Mesothelial cell of epicardium (in vitro differentiated cells): ENCODE measurements around the gene OLIG3. TPM values are rescaled to one million over a fixed set of nuclear protein-coding genes. Genes with fewer than 3 reads are reported as not detected.

Experiments used
- DNase-seq, 2 experiments: peaks; one replicate each; pipeline ENCODE4 v3.0.0; 2021; ENCODE audit warnings: low spot score in 2 of 2; ENCODE audit not compliant: unreplicated experiment in 2 of 2
- H3K27ac Mint-ChIP-seq: 2 replicates; pipeline ENCODE4 v1.8.0; 2021; ENCODE audit warnings: mixed read lengths
- H3K27me3 Mint-ChIP-seq: 2 replicates; pipeline ENCODE4 v1.8.0; 2021; ENCODE audit warnings: low read depth, mixed read lengths
- H3K36me3 Mint-ChIP-seq: 2 replicates; pipeline ENCODE4 v1.8.0; 2021; ENCODE audit warnings: mixed read lengths
- H3K4me1 Mint-ChIP-seq: 2 replicates; pipeline ENCODE4 v1.8.0; 2021; ENCODE audit warnings: mixed read lengths
- H3K4me3 Mint-ChIP-seq: 2 replicates; pipeline ENCODE4 v1.8.0; 2021; ENCODE audit warnings: mild to moderate bottlenecking, moderate library complexity, mixed read lengths
- H3K9me3 Mint-ChIP-seq: 2 replicates; pipeline ENCODE4 v1.8.0; 2021; ENCODE audit warnings: mixed read lengths
- CTCF ChIP-seq: fragments of 200-600 bp; sonication (generic); IDR thresholded peaks from one replicate; pipeline ENCODE4 v1.5.0; 2021; ENCODE audit warnings: antibody characterized with exemption; ENCODE audit not compliant: unreplicated experiment
- total RNA-seq: library from RNA; stranded (reverse); gene quantifications from 3 replicates; pipeline ENCODE4 v1.2.1, GENCODE V29; 2021

The OLIG3 gene
- total RNA-seq, 1 donor from 2014 or later, result 0.34 TPM

GRCh38 chr6:137531376-137532092 is 37.3 kb upstream of the OLIG3 start:
- Mint-ChIP-seq H3K4me1 (peaks cover 7% of the 10 kb centered on the region), H3K27ac (peak overlapping the region; percentile 7), H3K27me3 (peaks cover 7% of the 10 kb centered on the region), H3K4me3 (no peak overlapping the region), H3K36me3 (no peaks in the 10 kb centered on the region), H3K9me3 (peaks cover 18% of the 10 kb centered on the region)
- TF ChIP-seq CTCF, result no peak
- no peak for DNase-seq

GRCh38 chr6:137530404-137530803 is 36.2 kb upstream of the OLIG3 start:
- H3K36me3 Mint-ChIP-seq, result no peaks in the 10 kb centered on the region
- no peak overlapping the region for H3K4me3 Mint-ChIP-seq
- peaks cover 28% of the 10 kb centered on the region for H3K9me3 Mint-ChIP-seq
- no peak overlapping the region for H3K27ac Mint-ChIP-seq
- no peak for DNase-seq
- H3K27me3 Mint-ChIP-seq, result peaks cover 10% of the 10 kb centered on the region
- no peak for TF ChIP-seq CTCF
- H3K4me1 Mint-ChIP-seq, result peaks cover 7% of the 10 kb centered on the region

- H3K27ac Mint-ChIP-seq, result no peak overlapping the region
- peaks cover 40% of the 10 kb centered on the region for H3K27me3 Mint-ChIP-seq
- H3K9me3 Mint-ChIP-seq, result peaks cover 14% of the 10 kb centered on the region
- TF ChIP-seq CTCF, result no peak
- DNase-seq, result no peak
- H3K4me1 Mint-ChIP-seq, result peaks cover 20% of the 10 kb centered on the region
- no peaks in the 10 kb centered on the region for H3K36me3 Mint-ChIP-seq
- H3K4me3 Mint-ChIP-seq, result no peak overlapping the region
Measured at GRCh38 chr6:137522831-137523230, 28.6 kb upstream of the OLIG3 start.

GRCh38 chr6:137522198-137522798 is 28.1 kb upstream of the OLIG3 start:
- H3K27me3 Mint-ChIP-seq, result peaks cover 46% of the 10 kb centered on the region
- no peak for TF ChIP-seq CTCF
- H3K36me3 Mint-ChIP-seq, result no peaks in the 10 kb centered on the region
- H3K9me3 Mint-ChIP-seq, result peaks cover 14% of the 10 kb centered on the region
- no peak for DNase-seq
- H3K27ac Mint-ChIP-seq, result no peak overlapping the region
- peaks cover 21% of the 10 kb centered on the region for H3K4me1 Mint-ChIP-seq
- H3K4me3 Mint-ChIP-seq, result no peak overlapping the region

- Mint-ChIP-seq H3K9me3 (peaks cover 4% of the 10 kb centered on the region), H3K4me3 (no peak overlapping the region), H3K36me3 (no peaks in the 10 kb centered on the region), H3K4me1 (peaks cover 21% of the 10 kb centered on the region), H3K27ac (no peak overlapping the region), H3K27me3 (peaks cover 61% of the 10 kb centered on the region)
- no peak for TF ChIP-seq CTCF
- DNase-seq, result no peak
Measured at GRCh38 chr6:137520520-137520919, 26.3 kb upstream of the OLIG3 start.
